Mucosa of stomach (tissue), 1 donor: ENCODE measurements around the gene PDE9A.
A peak's percentile ranks its signal among the peaks of the same experiment; 100 is the strongest.

Experiments used
- H3K27me3 ChIP-seq: one replicate; pipeline ENCODE4 v1.7.0; 2013; ENCODE audit warnings: mild to moderate bottlenecking, low read length; ENCODE audit not compliant: control insufficient read depth, insufficient read depth
- H3K36me3 ChIP-seq: one replicate; pipeline ENCODE4 v1.7.0; 2013; ENCODE audit warnings: low read length; ENCODE audit not compliant: control insufficient read depth, insufficient read depth
- H3K4me1 ChIP-seq: one replicate; pipeline ENCODE4 v1.7.0; 2013; ENCODE audit warnings: mild to moderate bottlenecking, low read length; ENCODE audit not compliant: control insufficient read depth, insufficient read depth
- H3K4me3 ChIP-seq: one replicate; pipeline ENCODE4 v1.7.0; 2013; ENCODE audit warnings: low read length
- H3K9ac ChIP-seq: one replicate; pipeline ENCODE4 v1.7.0; 2013; ENCODE audit warnings: mild to moderate bottlenecking, low read length, moderate library complexity
- H3K9me3 ChIP-seq: one replicate; pipeline ENCODE4 v1.7.0; 2013; ENCODE audit warnings: mild to moderate bottlenecking, low read length, moderate library complexity; ENCODE audit not compliant: control insufficient read depth
- donor health status: Pancreatic carcinoma.

The PDE9A gene

DNA sequence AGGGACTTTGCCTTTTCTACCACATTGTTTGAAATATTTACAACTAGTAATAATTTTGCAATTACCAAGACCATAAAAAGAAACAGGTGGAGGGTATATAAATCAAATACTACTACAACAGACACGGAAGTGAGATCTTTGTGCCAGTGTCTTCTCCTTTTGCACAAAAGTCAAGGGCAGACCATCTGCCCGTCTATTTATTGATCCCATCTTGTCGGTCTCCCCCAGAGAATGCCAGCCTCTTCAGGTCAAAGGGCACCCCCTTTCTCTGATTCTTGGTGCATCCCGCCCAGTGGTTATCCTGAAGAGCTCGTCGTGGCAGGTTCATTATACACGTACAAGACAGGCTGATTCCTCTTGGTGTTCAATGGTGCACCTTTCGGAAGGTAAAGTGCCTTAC lies 4.8 kb upstream of the PDE9A start:
- Histone ChIP-seq H3K4me1 (no peaks in the 10 kb centered on the region), H3K9me3 (no peaks in the 10 kb centered on the region), H3K36me3 (no peaks in the 10 kb centered on the region), H3K4me3 (no peak overlapping the region), H3K27me3 (peaks cover 26% of the 10 kb centered on the region), H3K9ac (no peak overlapping the region)

DNA sequence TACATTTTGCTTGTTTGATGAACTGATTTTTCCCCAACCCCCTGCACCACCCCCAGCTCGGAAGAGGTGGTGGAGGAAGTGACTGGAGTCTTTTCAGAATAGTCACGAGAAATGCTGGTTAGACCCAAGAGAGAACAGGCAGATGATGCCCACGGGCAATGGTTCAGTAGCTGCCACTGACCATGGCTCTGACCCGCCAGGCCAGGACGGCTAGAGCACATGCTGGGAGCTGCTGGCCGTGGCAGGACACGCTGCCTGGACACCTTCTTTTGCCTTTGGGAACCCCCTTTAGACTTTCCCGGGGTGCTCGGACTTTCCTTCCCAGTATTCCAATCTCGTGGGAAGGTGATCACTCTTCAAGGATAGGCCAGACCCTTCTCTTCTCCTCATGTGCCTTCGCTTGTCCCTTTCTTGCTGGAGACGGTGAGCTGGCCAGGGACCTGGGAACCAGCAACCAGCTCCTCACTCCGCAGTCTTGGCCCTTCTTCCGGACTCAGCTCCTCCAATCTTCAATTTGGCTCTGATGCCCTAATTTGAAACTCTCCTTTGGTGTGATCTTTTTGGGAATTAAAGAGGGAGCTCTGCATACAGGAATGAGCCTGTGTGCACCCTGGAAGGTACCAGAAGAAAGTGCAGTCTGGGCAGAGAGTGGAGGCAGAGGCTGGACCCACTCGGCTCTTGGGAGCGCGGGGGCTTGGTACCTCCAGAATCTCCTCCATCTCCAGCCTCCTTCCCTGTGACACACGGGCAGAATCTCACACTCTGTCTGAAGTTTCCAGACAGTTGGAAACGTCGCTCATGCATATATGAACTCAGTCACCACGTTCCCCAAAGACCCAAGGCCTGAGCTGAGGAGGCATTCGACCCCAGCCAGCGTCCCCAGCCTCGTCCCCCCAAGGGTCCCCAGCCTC lies 4.0 kb upstream of the PDE9A start:
- Histone ChIP-seq H3K9me3 (no peaks in the 10 kb centered on the region), H3K36me3 (no peaks in the 10 kb centered on the region), H3K4me3 (no peak overlapping the region), H3K27me3 (peaks cover 30% of the 10 kb centered on the region), H3K9ac (no peak overlapping the region), H3K4me1 (peaks cover 3% of the 10 kb centered on the region)

DNA sequence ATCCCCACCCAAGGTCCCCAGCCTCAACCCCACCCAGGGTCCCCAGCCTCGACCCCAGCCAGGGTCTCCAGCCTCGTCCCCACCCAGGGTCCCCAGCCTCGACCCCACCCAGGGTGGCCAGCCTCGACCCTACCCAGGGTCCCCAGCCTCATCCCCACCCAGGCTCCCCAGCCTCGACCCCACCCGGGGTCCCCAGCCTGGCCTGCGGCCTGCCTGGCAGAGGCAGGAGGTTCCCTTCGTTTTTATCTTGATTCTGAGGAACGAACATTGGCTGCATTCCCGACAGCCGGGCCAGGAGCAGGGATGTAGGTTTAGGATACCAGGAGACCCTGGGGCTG lies 3.4 kb upstream of the PDE9A start:
- no peak overlapping the region for H3K4me3 ChIP-seq
- H3K9ac ChIP-seq = no peak overlapping the region
- H3K36me3 ChIP-seq = no peaks in the 10 kb centered on the region
- no peaks in the 10 kb centered on the region for H3K9me3 ChIP-seq
- H3K4me1 ChIP-seq = peaks cover 9% of the 10 kb centered on the region
- peaks cover 36% of the 10 kb centered on the region for H3K27me3 ChIP-seq

DNA sequence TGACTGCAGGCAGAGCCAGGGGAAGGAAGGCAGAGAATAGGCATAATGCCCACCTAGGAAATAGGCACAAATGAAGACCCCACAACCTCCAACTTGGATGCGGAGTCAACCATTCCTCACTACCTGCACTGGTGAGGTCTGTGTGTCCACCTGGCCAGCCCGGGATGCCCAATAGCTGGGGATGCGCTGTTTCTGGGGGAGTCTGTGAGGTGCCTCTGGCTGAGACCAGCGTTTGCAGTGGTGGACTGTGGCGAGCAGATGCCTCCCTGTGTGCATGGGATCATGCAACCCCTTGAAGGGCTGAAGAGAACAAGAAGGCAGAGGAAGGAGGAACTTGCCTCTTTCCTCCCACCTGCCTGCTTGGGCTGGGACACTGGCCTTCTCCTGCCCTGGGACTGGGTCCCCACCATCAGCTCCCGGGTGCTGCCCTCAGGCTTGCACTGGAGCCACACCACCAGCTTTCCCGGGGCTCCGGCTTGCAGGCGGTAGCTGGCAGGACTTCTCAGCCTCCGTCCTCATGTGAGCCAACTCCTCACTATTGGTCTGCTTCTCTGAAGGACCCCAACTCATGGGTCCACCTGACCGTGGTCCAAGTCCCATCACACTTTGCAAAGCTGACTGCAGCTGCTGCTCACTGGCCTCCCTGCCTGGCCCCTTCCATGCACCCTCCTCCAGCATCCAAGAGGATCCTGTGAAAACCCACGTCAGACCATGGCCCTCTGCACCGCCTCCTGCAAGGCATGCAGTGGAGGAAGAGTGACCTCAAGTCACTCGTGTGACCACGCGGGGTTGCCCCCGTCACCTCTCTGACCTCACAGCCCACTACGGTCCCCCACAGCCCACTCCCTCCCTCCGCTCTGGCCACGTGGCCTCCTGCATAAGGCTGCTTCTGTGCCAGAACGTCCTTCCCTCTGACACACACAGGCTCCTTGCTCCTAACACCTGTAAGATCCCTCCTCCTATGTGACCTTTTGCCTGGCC lies 2.7 kb upstream of the PDE9A start:
- H3K36me3 ChIP-seq = no peaks in the 10 kb centered on the region
- H3K4me3 ChIP-seq = no peak overlapping the region
- peaks cover 9% of the 10 kb centered on the region for H3K4me1 ChIP-seq
- H3K27me3 ChIP-seq = peaks cover 43% of the 10 kb centered on the region
- no peaks in the 10 kb centered on the region for H3K9me3 ChIP-seq
- no peak overlapping the region for H3K9ac ChIP-seq

DNA sequence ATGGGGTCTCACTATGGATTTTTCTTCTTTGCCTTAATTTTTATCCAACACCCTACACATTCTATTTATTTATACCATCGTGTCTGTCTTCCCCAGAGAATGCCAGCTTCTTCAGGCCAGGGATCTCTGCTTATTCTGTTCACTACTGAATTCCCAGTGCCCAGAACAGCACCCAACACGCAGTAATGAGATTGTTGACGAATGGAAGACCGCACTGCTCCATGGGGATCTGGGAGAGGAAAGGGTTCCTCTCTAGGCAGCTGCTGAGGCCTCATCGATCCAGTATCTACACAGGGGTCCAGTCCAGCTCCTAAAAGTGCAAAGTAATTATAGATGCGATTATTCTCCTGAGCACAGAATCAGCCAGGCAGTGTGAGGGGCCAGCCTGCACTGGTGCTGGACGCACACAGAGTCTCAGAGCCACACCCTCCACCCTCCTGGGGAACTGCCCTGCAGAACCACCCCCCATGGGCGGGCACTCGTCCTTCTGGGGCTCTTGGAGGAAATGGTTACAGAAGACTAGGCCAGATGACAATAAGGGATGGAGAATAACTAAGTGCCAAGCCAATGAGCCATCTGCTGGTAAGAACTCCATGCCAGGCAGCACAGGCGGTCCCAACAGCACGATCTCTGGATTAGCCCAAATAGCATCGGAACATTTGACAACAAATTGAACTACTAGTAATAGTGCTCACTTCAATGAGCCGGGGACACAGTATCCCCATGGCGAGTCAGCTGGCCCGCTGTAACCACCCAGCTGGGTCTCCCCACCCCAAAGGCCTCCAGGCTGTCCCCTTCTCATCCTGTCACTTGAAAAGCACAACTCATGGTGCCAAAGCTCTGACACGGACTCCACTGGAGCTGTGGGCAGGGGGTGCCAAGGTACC lies 1.7 kb upstream of the PDE9A start:
- Histone ChIP-seq H3K36me3 (no peaks in the 10 kb centered on the region), H3K4me1 (peaks cover 9% of the 10 kb centered on the region), H3K9me3 (no peaks in the 10 kb centered on the region), H3K4me3 (no peak overlapping the region), H3K9ac (no peak overlapping the region), H3K27me3 (peaks cover 53% of the 10 kb centered on the region)

DNA sequence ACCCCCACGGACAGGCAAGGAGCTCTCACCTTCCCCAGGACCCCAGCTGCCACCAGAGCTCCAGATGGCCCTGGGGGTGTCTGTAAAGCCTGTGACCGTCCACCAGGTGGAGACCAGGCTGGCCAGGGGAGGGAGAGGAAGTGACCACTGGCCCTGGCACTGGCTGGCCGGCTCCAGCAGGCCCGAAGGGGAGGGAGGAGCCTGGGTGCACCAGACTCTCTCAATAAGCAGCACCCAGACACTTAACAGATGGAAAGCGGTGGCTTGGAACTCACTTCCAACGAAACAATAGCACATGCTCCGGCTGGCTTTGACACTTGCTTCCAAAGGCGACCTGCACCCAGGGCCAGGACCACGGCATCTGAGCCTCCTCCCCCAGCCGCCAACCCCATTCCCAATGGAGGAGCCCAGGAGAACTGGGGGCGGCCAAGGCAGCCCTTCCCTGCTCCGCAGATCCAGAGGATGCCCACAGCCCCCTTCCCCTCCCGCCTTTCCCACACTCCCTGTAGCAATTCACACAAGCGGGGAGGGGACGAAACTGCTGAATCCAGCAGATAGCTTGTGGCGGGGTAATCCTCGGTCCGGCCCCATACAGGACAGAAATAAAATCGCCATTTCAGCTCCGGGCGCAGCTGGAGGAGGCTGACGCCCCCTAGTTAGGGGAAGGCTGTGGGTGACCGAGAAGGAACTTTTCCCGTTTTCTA lies 742 bp upstream of the PDE9A start:
- no peaks in the 10 kb centered on the region for H3K9me3 ChIP-seq

DNA sequence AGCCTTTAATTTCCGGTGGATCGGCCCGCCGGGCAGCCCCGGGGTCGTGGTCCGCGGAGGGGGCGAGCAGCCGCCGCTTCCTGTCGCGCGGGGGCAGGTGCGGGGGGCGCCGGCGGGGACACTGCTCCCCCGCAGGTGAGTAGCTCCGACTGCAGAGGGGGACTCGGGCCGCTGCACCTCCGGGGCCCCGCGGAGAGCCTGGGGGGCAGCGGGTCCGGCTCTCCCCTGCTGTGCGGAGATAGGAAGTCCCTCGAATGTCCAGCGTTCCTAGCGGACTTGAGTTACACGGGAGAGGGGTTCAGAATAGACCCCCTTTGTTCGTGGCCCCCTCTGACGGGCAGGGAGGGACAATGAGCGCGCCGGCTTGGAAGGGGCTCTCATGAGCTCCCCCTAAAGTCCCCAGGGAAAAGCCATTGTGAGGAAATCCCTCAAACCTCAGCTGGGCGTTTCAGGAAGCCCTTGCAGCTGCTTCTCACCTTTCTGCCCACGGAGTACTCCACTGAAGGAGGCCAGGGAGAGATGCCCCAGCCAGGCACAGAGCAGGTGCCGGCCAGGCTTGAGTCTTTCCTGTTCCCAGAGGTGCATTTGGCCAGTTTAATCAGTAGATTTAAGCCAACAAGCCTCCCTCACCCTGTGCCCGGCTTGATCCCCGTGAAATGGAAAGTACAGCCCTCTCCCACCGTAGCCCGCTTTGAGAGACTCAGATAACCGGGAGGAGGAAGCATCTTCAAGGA lies 925 bp downstream of the PDE9A start:
- Histone ChIP-seq H3K9ac (no peak overlapping the region), H3K9me3 (no peaks in the 10 kb centered on the region), H3K4me1 (peaks cover 9% of the 10 kb centered on the region), H3K4me3 (peak overlapping the region; percentile 25), H3K27me3 (peaks cover 64% of the 10 kb centered on the region), H3K36me3 (no peaks in the 10 kb centered on the region)

More for the DNA sequence above, 742 bp upstream of the PDE9A start:
- Histone ChIP-seq H3K4me3 (no peak overlapping the region), H3K27me3 (peaks cover 55% of the 10 kb centered on the region), H3K36me3 (no peaks in the 10 kb centered on the region), H3K9ac (peak overlapping the region; percentile 34), H3K4me1 (peaks cover 9% of the 10 kb centered on the region)

DNA sequence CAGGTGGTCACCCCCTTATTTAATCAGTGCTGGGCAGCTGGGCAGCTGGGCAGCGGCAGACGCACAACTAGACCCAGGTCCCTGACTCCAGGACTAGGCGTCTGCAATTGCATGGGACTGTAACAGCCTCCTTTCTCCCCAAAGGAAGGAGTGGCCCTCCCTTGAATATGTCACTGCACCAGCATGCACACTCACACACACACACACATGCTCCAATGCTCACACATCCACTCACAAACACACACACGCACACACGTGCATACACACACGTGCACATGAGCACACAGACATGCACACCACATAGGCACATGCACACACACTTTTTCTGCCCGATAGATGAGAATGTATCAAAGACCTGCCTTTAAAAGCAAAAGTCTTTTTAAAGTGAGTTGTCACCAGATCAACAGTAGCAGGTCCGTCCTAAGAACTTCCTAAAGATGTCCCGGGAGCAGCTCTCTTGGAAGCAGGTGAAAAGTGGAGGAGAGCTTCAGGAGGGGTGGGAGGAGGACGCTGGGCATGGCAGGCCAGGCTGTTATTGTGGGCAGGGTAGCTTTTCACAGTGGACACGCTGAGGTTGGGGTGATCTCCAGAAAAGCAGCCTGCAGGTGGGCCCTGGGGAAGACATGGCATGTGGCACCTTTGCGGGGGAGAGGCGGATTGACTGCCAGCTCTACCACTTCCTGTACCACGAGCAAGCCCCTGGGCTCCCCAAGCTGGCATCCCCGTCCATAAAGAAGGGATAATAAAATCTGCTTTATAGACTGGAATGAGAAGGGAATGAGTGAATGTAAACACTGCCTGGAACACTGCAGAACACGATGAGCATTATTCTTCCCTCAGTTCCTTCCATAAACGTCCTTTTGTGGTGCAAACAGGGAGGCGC lies 1.7 kb downstream of the PDE9A start:
- Histone ChIP-seq H3K4me1 (peaks cover 9% of the 10 kb centered on the region), H3K4me3 (peak overlapping the region; percentile 25), H3K9ac (no peak overlapping the region), H3K9me3 (no peaks in the 10 kb centered on the region), H3K27me3 (peaks cover 67% of the 10 kb centered on the region), H3K36me3 (no peaks in the 10 kb centered on the region)

DNA sequence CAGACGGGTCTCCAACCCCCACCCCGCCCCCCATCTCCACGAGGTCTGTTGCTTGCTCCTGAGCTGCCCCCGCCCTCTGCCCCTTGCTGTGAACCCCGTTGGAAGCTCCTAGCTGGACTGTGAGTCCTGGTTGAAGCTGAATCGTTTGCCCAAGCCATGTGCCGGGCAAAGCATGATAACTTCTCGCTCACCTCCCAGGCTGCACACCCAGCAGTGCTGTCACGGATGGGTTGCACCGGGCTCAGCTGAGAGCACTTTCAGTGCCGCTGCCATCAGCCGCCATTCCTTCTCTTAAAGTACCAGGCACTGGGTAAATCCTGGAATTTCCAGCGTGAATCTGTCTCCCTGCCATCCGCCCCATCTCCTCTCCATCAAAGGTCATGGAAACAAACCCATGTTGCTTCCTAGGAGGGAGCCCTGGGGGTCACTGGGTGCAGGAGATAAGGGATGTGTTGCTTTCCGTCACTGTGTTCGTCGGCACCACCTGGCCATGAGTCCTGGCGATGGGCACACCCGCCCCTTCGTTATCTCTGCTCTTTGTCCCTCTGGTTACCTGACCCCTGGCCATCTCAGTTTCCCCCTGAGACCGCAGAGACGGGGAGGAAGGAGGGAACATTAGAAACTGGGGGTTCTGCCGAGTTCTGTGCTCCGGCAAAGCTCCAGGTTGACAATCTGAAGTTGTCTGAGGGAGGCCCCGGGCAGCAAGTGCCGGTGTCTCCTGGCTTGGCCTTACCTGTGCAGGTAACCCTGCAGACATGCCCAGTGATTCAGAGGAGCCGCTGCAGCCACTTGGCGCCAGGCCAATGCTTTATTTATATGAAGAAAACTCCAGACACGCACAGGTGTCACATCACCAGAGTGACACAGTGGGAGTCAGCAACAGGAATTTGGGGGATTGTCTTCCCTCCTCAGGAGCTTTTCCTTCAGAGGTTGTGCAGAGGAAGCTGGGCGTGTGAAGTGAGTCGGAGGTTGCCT lies 2.7 kb downstream of the PDE9A start:
- no peaks in the 10 kb centered on the region for H3K9me3 ChIP-seq
- H3K27me3 ChIP-seq = peaks cover 61% of the 10 kb centered on the region
- peaks cover 9% of the 10 kb centered on the region for H3K4me1 ChIP-seq
- no peaks in the 10 kb centered on the region for H3K36me3 ChIP-seq
- no peak overlapping the region for H3K9ac ChIP-seq
- H3K4me3 ChIP-seq = no peak overlapping the region
